GM19023 (cell line): ENCODE results near the gene ADH1B.
"Not testable (repeated sequence)": the region's sequence is repeated elsewhere in the genome, so short reads cannot be mapped to it uniquely, and the experiment has no call there.

Experiments
- ATAC-seq: cut with Tn5 transposase; IDR thresholded peaks from one replicate; pipeline ENCODE4 v1.9.1; 2021; ENCODE audit warnings: mild to moderate bottlenecking, moderate library complexity; ENCODE audit not compliant: unreplicated experiment

ADH1B gene

DNA sequence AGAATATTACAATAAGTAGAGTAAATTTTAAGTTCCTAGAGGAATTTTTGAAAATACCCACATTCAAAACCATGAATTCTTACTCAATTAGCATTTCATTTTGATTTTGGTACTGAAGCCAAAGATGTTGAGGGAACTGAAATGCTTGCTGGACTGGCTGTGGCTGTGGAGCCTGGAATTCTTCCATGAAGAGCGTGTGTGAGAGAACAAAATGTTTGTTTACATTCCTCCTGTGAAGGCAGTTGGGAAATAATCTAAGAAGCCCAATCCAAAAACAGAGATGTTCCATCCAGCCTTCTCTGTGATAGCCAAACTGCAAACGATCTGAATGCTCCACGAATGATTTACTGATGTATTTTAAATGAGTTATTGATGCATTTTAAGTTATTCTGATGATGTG, 3.8 kb upstream of the ADH1B start:
- ATAC-seq: no peak

DNA sequence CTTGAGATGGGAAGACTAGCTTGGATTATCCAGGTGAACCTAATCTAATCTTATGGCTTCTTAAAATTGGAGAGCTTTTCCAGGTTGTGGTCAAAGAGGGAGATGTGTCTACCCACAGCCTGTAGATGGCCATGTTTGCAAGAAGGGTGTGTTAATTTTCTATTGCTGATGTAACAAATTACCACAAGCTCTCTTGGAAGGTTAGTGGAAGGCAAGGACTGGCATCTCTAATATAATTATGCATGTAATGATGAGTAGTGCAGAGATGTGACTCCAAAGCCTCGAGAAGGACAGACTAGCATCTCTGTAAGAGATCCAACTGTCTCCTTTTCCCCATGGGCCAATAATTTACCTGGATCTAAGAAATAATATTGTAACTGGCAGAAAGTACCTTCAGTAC, 3.2 kb upstream of the ADH1B start:
- ATAC-seq: no peak

DNA sequence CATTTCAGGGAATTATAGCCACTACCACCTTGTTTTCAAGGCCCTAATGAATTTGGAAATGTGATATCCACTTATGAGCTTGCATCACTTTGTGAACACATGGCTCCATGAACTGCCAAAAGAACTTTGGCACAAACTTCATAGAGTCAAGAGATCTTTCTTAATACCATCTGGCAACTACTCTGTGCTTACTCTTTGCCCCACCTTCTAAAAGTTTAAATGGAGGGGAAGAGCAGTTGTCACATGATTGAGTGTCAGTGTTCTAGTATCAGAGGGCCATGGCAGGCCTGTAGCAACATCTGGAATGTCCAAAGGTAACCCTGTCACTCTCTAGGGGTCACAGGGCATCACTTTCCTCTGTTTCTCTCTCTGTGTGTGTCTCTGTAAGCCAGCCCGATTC, 2.6 kb upstream of the ADH1B start:
- no peak for ATAC-seq

DNA sequence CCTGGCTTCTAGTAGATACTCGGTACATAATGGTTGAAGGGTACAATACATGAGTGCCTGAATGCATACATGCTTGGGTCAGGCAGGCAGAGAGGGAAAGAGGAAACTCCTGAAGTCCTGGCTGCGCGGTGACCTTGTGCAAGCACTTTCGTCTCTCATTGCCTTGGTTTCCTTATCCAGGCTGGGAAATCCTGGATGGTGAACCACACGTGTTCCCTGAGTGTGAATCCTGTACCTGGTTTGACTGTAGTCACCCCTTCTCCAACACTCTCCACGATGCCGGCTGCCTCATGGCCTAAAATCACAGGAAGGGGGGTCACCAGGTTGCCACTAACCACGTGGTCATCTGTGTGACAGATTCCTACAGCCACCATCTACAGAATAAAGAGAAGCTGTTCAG, 3.4 kb downstream of the ADH1B start:
- not testable (repeated sequence) for ATAC-seq

DNA sequence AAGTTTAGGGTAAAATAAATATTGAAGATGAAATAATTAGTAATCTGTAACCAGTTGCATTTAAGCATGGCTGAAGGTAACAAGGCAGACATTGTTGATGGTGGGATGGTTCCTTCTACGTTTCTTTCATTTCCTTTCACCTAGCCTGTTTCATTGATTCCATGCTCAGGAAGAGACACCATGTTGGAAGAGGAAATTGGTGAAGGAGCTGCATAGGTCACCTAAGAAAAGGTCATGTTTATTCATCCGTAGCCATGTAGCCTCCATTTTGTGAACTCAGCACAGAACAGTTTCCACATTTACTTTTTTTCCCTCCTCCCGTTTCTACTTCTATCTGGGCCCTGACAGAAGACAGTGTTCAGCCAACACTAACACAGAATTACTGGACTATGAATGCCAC, 3.8 kb downstream of the ADH1B start:
- ATAC-seq: no peak

DNA sequence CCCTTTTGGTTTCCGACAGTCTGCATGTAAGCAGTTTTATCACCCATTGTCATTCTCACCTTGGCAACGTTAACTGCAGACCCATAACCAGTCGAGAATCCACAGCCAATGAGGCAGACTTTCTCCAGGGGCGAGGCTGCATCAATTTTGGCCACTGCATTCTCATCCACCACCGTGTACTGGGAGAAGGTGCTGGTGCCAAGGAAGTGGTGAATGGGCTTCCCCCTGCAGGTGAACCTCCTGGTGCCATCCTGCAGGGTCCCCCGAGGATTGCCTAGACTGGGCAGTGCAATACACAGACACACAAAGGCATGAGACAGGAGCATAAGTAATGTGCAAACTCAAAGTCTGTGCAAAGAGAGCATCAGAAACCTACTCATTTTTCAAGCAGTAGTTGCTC, 5.4 kb downstream of the ADH1B start:
- ATAC-seq: no peak

DNA sequence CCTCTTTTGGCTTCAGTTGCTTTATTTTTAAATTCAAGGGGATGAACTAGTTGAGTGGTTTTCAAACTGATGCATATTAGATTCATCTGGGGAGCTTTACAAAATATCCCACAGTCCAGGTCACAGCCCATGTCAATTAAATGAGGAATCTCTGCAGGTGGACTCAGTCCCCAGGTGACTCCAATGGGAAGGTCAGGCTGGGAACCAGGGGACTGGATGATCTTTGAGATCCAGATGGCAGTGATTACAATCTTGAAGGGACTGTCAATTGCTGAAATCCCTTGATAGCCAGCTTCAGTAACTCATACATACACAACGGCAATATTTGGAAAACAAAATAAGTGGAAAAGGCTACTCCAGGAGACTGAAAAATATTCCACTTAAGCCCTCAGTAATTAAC, 7.0 kb downstream of the ADH1B start:
- ATAC-seq: no peak

DNA sequence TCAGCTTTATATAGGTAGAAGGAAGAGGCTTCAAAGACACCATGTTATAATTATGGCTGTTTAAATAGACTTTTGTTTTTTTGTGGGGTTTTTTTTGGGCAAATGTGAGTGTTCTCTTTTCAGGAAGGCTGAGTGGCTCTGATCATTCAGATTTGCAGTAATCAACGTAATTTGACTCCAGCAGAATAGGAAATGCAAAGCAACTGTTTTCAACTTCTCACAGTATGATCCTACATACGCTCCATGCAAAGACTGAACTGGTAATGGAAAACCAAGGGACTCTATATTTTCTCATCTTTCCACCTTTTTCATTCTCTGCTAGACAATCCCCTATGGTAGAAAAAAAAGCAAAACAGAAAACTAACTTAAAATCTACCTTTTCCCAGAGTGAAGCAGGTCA, 10.8 kb downstream of the ADH1B start:
- no peak for ATAC-seq

DNA sequence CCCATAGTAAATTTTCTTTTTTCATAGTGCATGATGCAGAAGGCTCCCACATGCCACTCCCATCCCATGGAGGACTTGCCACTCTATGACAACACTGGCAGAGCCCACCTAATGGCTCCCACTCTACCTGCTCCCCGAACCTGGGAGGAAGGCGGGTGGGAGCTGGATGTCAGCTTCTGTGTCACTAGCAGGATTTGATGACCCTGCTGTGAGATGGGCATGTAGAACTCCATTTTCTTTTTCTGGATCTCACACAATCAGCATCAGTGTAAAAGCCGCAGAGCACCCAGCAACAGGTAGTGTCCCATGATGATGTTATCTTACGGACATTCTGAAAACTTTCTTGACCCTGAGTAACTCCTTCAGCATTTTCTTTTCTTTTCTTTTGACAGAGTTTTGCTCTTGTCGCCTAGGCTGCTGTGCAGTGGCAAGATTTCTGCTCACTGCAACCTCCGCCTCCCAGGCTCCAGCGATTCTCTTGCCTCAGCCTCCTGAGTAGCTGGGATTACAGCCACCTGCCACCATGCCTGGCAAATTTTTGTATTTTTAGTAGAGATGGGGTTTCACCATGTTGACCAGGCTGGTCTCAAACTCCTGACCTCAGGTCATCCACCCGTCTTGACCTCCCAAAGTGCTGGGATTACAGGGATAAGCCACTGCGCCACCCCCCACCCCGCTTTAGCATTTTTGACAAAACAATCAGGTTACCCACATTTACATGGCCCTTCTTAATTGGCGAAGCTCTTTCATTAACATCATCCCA, 15.4 kb downstream of the ADH1B start:
- ATAC-seq: no peak

DNA sequence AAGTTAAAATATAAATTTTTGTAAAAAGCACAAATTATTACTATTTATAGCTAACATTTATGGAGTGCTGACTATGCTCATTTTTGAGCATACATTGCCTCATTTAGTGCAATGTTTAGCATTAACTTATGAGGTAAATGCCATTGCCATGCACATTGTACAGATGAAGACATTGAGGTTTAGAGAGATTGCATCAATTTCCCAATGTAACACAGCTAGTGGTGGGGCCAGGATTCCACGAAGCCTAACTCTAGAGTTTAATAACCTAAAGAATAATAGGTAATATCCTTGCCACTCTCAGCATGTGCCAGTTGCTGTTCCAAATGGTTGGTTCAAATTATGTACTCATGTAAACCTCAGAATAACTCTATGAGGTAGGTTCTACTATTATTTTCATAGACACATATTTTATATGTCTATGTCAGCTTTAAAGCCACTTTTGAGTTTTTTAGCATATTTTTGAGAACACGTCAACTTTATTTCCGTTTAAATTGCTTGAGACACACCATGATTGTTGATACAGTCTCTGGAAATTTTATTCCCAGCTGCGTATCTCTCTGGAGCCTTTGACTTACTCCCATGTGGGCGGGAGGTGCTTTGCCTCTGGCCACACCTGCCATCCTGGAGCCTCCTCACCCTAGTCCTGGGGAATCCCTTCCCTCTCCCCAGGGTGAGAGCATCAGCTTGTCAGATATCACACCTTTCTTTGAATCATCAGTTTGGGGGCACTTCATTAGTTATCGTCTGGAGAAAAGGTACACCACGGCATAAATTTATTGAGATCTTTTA, 19.6 kb downstream of the ADH1B start:
- no peak for ATAC-seq

DNA sequence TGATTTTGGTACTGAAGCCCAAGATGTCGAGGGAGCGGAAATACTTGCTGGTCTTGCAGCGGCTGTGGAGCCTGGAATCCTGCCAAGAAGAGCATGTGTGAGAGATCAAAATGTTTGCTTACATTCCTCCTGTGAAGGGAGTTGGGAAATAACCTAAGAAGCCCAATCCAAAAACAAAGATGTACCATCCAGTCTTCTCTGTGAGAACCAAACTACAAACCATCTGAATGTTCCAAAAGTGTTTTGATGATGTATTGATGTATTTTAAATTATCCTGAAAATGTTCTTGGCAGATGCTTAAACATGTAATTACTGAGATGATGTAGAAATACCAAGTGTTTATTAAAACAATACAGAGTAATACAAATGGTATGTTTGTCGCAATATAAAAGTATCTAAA, 20.3 kb downstream of the ADH1B start:
- ATAC-seq: no peak

DNA sequence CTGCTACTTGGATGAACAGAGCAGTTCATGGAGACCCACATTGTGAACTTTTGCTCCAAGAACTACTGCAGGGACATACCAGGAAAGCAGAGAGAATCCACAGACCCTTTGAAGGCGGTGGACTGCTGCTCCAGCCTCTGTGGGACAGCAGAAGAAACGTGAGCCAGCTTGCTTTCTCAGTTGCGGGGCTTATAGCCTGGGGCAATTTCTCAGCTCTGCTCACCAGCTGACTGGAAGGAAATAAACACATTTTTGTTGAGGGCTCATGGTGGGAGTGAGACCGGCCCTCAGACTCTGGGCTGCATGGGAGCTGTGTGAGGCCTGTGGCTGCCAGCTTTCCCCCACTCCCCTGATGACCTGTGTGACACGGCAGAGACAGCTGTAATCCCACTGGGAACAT, 27.8 kb downstream of the ADH1B start:
- no peak for ATAC-seq

DNA sequence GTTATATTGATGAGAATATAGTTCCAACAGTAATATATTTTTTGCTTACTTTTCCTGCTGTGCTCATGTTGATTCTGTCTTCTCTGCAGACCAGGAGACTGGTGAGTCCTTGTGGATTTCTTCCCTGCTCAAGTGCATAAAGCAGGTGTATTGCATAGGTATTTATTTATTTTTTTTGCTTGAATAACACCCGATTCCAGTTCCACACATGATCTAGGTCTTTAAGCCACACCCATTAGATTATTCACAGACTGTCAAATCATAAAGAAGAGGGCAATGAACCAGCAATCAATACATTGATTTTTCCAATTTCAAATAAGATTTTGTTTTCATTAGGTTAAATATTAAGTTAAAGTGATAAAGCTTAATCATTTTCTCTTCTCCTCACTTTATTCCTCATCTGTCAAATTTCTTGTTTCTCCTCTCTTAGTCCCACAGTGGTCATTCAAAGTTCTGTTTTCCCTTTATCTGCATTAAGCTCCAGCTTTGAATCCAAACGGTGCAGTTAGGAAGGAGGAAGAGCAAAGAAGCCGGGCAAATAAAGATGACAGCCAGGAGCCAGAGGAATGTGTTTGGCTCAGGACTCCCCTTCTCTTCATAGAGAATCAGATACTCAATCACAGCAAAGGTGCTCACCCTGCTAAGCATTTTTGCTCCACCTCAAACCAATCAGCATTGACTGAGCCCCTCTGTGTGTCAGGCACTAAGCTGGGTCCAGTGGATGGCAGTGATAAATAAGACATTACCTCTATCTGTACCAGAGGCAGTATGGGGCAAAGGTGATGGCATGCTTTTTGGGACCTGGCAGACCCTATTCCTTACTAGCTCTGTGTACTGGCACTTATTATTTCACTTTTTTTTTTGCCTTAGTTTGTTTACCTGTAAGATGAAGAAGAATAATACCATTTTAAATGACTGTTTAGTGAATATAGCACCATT, 30.1 kb downstream of the ADH1B start, which contains the start of gene ADH1A:
TSS of gene ADH1A (minus strand) at position 138 of the 939 bp plus-strand sequence. CDS start at position 67, 71 bp downstream.
- no peak for ATAC-seq

DNA sequence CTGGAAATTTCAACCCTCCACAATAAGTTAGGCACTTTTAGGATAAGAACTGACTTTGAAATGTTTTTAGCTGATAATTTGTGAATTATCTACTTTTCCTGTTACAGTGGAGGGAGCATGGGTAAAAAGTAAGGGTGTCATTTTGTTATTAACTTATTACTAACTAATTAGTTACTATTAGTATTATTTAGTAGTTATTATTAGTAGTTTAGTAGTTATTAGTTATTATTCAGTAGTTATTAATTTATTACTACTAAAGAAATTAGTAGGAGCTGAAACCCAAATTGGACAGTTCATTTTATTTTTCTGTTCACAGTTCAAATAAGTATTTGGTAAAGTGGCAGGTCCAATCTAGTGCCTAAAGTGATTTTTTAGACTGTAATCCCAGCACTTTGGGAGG, 35.8 kb downstream of the ADH1B start:
- ATAC-seq: no peak

DNA sequence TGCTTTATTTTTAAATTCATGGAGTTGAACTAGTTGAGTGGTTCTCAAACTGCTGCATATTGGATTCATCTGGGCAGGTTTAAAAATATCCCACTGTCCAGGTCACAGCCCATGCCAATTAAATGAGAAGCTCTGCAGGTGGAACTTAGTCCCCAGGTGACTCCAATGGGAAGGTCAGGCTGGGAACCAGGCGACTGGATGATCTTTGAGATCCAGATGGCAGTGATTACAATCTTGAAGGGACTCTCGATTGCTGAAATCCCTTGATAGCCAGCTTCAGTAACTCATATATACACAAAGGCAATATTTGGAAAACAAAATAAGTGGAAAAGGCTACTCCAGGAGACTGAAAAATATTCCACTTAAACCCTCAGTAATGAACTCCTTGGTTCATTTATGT, 38.5 kb downstream of the ADH1B start:
- ATAC-seq: no peak

DNA sequence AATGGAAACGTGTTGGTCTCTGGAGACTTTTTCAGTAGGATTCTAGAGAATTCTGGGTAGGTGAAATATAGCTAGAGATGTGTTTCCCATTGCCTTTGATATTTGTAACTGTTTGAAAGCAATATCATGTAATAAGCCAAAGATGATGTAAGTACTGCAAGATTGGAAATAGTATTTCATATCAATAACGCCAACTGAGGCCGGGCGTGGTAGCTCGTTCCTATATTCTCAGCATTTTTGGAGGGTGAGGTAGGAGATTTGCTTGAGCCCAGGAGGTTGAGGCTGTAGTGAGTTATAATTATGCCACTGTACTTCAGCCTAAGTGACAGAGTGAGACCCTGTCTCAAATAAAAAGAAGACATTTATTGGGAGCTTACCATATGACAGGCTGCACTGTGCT, 39.9 kb downstream of the ADH1B start:
- ATAC-seq: no peak

DNA sequence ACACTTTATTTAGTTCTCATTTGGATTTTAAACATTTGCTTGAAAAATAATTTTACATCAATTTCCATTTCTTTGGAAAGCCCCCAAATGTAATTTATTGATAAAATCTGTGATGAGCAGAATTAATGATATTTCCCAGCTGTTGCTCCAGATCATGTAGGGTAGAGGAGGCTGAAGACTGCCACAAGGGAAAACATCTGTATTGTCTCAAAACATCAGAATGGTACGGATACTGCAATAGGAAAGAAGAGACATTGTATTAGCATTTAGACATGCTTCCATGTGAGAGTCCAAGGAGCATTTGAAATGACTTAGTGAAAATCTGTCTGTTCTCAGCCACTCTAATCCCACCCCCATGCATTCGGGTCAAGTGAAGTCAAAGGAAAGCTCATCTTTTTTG, 44.8 kb downstream of the ADH1B start:
- ATAC-seq: no peak

DNA sequence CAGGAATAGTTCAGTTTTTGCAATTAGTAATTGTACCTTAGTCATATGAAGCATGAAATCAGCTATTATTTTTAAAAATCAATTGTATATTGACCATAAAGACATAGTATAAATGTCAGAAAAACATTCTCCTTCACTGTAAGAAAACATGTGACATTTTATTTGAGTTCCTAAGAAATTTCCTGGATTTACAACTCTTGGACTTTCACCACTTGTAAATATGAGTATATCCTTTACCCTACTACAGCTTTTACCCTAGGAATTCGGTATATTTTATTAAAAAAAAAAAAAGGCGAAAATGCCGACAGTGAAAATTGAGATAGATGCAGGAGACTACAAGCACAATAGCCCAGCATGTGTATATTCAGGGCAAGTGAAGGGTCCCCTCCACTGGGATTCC, 45.3 kb downstream of the ADH1B start:
- ATAC-seq: no peak

DNA sequence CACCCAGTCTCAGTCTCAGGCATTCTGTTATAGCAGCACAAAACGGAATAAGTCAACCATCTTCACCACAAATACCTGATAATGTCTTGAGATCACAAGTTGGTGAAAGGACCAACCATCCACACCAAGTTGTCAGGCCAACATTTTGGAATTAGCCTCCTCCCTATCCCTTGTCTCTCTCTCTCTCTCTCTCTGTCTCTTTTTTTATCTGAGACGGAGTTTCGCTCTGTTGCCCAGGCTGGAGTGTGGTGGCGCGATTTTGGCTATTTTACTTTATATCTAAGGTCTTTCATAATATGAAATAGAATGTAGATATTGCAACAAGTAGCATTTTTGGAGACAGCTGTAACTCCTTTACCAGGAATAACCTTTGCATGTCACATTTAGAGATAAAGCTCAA, 46.2 kb downstream of the ADH1B start:
- ATAC-seq: no peak

DNA sequence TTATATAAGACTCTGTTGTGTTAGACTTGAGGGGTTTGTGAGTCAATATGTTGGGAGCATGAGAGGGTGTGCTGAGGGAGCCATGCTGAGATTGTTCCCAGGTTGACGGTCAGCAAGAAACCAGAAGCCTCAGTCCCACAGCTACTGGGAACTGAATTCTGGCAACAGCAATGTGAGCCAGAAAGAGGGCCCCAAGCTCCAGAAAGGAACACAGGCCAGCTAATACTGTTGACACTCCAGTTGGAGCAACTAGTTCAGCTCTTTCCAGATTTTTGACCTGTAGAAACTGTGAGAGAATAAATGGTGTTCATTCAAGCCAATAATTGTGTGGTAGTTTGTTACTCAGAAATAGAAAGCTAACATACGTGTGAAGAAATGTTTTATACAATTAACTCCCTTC, 47.5 kb downstream of the ADH1B start:
- ATAC-seq: no peak

DNA sequence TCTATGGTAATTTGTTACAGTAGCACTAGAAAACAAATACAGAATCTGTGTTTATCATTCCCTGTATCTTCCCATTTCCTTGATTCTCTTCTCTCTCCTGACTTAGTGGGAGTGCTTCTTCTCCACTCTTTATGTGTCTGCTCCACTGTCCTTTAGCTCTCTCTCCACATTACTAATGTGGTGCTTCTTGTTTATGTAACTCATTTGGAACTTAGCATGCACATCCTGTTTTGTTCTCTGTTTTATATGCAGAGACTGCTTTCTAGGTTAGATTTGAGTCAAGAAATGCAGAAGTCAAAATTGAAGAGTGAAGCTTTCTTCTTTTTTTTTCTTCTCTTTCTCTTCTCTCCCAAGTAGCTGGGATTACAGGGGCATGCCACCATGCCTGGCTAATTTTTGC, 56.3 kb downstream of the ADH1B start:
- ATAC-seq: no peak
